ENCODE data around the gene CD2BP2. TPM values are rescaled to one million over a fixed set of nuclear protein-coding genes. Genes with fewer than 3 reads are reported as not detected.
"Not testable (repeated sequence)": the region's sequence is repeated elsewhere in the genome, so short reads cannot be mapped to it uniquely, and the experiment has no call there.

CD2BP2 gene
- total RNA-seq, 1 experiment from 2014 or later: 48.4 TPM

DNA sequence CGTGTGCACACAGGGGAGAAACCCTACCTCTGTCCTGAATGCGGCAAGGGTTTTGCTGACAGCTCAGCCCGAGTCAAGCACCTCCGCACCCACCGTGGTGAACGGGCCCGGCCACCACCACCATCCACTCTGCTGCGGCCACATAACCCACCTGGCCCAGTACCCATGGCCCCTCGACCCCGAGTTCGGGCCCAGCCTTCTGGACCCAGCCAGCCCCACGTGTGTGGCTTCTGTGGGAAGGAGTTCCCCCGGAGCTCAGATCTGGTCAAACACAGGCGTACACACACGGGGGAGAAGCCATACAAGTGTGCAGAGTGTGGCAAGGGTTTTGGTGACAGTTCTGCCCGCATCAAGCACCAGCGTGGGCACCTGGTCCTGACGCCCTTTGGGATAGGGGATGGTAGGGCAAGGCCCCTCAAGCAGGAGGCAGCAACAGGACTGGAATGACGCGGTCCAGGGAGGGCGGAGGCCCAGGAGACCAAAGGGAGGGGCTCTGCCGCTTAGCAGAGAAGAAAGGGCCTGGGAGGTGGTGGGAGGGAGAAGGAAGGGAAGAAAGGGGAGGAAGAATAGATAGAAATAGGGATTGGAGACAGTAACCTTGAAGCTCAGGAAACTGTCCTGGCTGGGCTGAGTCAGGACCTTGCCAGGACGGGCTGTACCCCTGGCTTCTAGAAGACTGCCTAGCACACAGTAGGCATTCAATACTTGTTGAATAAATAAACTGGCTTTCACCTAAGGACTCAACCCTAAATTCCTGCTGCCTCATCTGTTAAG lies 43.7 kb upstream of the CD2BP2 start:
- TF ChIP-seq, protein P1, sequence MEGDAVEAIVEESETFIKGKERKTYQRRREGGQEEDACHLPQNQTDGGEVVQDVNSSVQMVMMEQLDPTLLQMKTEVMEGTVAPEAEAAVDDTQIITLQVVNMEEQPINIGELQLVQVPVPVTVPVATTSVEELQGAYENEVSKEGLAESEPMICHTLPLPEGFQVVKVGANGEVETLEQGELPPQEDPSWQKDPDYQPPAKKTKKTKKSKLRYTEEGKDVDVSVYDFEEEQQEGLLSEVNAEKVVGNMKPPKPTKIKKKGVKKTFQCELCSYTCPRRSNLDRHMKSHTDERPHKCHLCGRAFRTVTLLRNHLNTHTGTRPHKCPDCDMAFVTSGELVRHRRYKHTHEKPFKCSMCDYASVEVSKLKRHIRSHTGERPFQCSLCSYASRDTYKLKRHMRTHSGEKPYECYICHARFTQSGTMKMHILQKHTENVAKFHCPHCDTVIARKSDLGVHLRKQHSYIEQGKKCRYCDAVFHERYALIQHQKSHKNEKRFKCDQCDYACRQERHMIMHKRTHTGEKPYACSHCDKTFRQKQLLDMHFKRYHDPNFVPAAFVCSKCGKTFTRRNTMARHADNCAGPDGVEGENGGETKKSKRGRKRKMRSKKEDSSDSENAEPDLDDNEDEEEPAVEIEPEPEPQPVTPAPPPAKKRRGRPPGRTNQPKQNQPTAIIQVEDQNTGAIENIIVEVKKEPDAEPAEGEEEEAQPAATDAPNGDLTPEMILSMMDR (IDR thresholded peaks at IDR 0.05; ENCODE audit: unreplicated experiment): no peak
- no peaks in the 10 kb centered on the region for H3K36me3 Mint-ChIP-seq (ENCODE audit: insufficient read depth, unreplicated experiment)
- POLR2A ChIA-PET: interaction anchor here (0.7 to 1.3 kb wide), 4 partner anchors 21 to 212 kb away, joined by 3 to 6 read pairs (median 4); partner anchors contain the start of genes CD2BP2, DCTPP1 and ZNF689
- H3K9me3 Mint-ChIP-seq (ENCODE audit: unreplicated experiment): no peaks in the 10 kb centered on the region
- H3K27ac Mint-ChIP-seq (ENCODE audit: low read depth, unreplicated experiment): peak overlapping the region; percentile 27
- H3K27me3 Mint-ChIP-seq (ENCODE audit: insufficient read depth, unreplicated experiment): peaks cover 3% of the 10 kb centered on the region
- intact Hi-C loops (cut with micrococcal nuclease): no loop called here
- H3K4me3 Mint-ChIP-seq (ENCODE audit: unreplicated experiment): no peak overlapping the region
- CTCF ChIA-PET: interaction anchor here (0.6 to 2.7 kb wide), 4 partner anchors 10 to 231 kb away, joined by 3 to 13 read pairs (median 4); no protein-coding TSS in a partner anchor
- no peak for DNase-seq (ENCODE audit: unreplicated experiment)
- H3K4me1 Mint-ChIP-seq (ENCODE audit: insufficient read depth, unreplicated experiment): peaks cover 7% of the 10 kb centered on the region
- BruUV-seq (replicated peaks): no TSS peak

DNA sequence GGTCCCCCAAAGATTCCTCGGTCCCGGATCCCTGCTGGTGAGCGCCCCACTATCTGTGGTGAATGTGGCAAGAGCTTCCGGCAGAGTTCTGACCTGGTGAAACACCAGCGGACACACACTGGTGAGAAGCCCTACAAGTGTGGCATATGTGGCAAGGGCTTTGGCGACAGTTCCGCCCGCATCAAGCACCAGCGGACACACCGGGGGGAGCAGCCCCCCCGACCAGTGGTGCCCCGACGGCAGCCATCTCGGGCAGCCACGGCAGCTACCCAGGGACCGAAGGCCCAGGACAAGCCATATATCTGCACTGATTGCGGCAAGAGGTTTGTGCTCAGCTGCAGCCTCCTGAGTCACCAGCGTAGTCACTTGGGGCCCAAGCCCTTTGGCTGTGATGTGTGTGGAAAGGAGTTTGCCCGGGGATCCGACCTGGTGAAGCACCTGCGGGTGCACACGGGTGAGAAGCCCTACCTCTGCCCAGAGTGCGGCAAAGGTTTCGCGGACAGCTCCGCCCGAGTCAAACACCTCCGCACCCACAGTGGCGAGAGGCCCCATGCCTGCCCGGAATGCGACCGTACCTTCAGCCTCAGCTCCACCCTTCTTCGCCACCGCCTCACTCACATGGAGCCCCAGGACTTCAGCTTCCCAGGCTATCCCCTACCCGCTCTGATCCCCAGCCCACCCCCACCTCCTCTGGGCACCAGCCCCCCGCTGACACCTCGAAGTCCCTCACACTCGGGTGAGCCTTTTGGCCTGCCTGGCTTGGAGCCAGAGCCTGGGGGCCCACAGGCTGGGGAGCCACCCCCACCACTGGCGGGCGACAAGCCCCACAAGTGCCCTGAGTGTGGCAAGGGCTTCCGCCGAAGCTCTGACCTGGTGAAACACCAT lies 42.9 kb upstream of the CD2BP2 start:
- peaks cover 7% of the 10 kb centered on the region for H3K4me1 Mint-ChIP-seq (ENCODE audit: insufficient read depth, unreplicated experiment)
- H3K27ac Mint-ChIP-seq (ENCODE audit: low read depth, unreplicated experiment): no peak overlapping the region
- H3K9me3 Mint-ChIP-seq (ENCODE audit: unreplicated experiment): no peaks in the 10 kb centered on the region
- H3K36me3 Mint-ChIP-seq (ENCODE audit: insufficient read depth, unreplicated experiment): no peaks in the 10 kb centered on the region
- BruUV-seq (replicated peaks): no TSS peak
- TF ChIP-seq, protein P1 (IDR thresholded peaks at IDR 0.05; ENCODE audit: unreplicated experiment): no peak
- no peak for DNase-seq (ENCODE audit: unreplicated experiment)
- H3K27me3 Mint-ChIP-seq (ENCODE audit: insufficient read depth, unreplicated experiment): no peaks in the 10 kb centered on the region
- CTCF ChIA-PET: interaction anchor here (0.8 to 2.7 kb wide), 3 partner anchors 11 to 231 kb away, joined by 3 to 13 read pairs (median 5); no protein-coding TSS in a partner anchor
- H3K4me3 Mint-ChIP-seq (ENCODE audit: unreplicated experiment): no peak overlapping the region
- POLR2A ChIA-PET: interaction anchor here (0.7 to 4.8 kb wide), 4 partner anchors 9 to 159 kb away, joined by 3 to 66 read pairs (median 4); partner anchors contain the start of genes CD2BP2 and ZNF771
- intact Hi-C loops (cut with micrococcal nuclease): no loop called here

DNA sequence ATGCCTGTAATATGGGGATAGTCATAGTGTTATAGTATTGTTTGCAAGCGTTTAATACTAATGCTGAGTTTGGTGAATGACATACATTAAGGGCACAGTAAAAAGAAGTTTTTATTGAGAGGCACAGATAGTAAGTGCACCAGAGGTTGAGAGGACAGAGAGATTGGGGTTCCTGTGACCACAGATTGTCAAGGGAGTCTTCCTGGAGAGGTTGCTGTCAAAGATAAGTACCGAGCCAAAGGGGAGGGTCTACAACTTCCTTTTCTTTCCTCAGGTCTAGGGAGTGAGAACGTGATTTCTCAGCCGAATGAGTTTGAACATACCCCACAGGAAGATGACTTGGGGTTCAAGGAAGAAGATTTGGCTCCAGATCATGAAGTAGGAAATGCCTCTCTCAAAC lies 41.9 kb upstream of the CD2BP2 start:
- Mint-ChIP-seq H3K36me3 (ENCODE audit: insufficient read depth, unreplicated experiment) (no peaks in the 10 kb centered on the region), H3K4me3 (ENCODE audit: unreplicated experiment) (peak overlapping the region; percentile 83), H3K27me3 (ENCODE audit: insufficient read depth, unreplicated experiment) (no peaks in the 10 kb centered on the region), H3K9me3 (ENCODE audit: unreplicated experiment) (no peaks in the 10 kb centered on the region), H3K4me1 (ENCODE audit: insufficient read depth, unreplicated experiment) (peaks cover 7% of the 10 kb centered on the region), H3K27ac (ENCODE audit: low read depth, unreplicated experiment) (no peak overlapping the region)
- no TSS peak for BruUV-seq (replicated peaks)
- CTCF ChIA-PET: no interaction called here
- intact Hi-C loops (cut with micrococcal nuclease): no loop called here
- DNase-seq (ENCODE audit: unreplicated experiment): no peak
- POLR2A ChIA-PET: interaction anchor here (0.7 to 4.8 kb wide), 6 partner anchors 10 to 160 kb away, joined by 3 to 66 read pairs (median 4); partner anchors contain the start of genes CD2BP2 and ZNF771
- TF ChIP-seq, protein P1 (IDR thresholded peaks at IDR 0.05; ENCODE audit: unreplicated experiment): no peak

DNA sequence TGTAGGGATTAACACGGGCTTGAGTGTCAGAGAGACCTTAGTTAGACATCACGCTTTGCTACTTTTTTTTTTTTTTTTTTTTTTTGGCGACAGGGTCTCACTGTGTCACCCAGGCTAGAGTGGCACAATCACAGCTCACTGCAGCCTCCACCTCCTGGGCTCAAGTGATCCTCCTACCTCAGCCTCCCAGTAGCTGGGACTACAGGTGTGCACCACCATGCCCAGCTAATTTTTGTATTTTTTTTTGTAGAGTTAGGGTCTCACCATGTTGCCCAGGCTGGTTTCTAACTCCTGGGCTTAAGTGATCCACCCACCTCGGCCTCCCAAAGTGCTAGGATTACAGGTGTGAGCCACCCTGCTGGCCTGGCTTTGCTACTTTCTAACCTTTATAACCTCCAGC lies 41.5 kb upstream of the CD2BP2 start:
- H3K27me3 Mint-ChIP-seq (ENCODE audit: insufficient read depth, unreplicated experiment); intact Hi-C loops (cut with micrococcal nuclease); H3K36me3 Mint-ChIP-seq (ENCODE audit: insufficient read depth, unreplicated experiment); H3K4me1 Mint-ChIP-seq (ENCODE audit: insufficient read depth, unreplicated experiment); H3K9me3 Mint-ChIP-seq (ENCODE audit: unreplicated experiment); DNase-seq (ENCODE audit: unreplicated experiment): not testable (repeated sequence)
- Mint-ChIP-seq H3K27ac (ENCODE audit: low read depth, unreplicated experiment) (peak overlapping the region; percentile 44), H3K4me3 (ENCODE audit: unreplicated experiment) (peak overlapping the region; percentile 83)
- ChIA-PET CTCF (interaction anchor here (0.7 to 2.2 kb wide), 7 partner anchors 9 to 232 kb away, joined by 3 to 11 read pairs (median 6); no protein-coding TSS in a partner anchor), POLR2A (interaction anchor here (1.0 to 4.8 kb wide), 9 partner anchors 10 to 297 kb away, joined by 3 to 66 read pairs (median 4); partner anchors contain the start of genes CD2BP2 and ZNF771)
- TSS peak; percentile 42 for BruUV-seq (replicated peaks)

All from MCF 10A (cell line).